IMR-90 (cell line): ENCODE results near the gene WWC2. TPM values are rescaled to one million over a fixed set of nuclear protein-coding genes. Genes with fewer than 3 reads are reported as not detected.

Source experiments
- ATAC-seq: fragments of 200-7000 bp; cut with Tn5 transposase; 2 replicates; pipeline ENCODE4 v1.9.1; 2020; ENCODE audit warnings: low read depth, mild to moderate bottlenecking, moderate library complexity
- BruUV-seq: library from RNA; stranded (reverse); fragments of 400-500 nt; replicated peaks from 2 replicates; lab custom pipeline; 2021; lab: Mats Ljungman, UMichigan
- CTCF ChIA-PET: fragments of 300-600 bp; formaldehyde crosslinking; extraction: SDS; loops from one replicate; lab custom pipeline; 2021; ENCODE audit warnings: antibody characterized with exemption; lab: Yijun Ruan, JAX
- POLR2A ChIA-PET: fragments of 300-600 bp; sonication (Branson Sonifier 250); formaldehyde crosslinking; loops from one replicate; lab custom pipeline; 2022; ENCODE audit warnings: antibody characterized with exemption; ENCODE audit not compliant: unreplicated experiment; lab: Charles Lee
- DNase-seq: peaks from one replicate; pipeline ENCODE4 v3.0.0; 2013
- H2AFZ ChIP-seq: replicated peaks from 2 replicates; pipeline ENCODE3; 2013; ENCODE audit warnings: low read length, mild to moderate bottlenecking; ENCODE audit not compliant: poor library complexity
- H2AK5ac ChIP-seq: 2 replicates; pipeline ENCODE4 v1.6.1; 2013; ENCODE audit warnings: low read depth, low read length, inconsistent platforms
- H2AK9ac ChIP-seq: replicated peaks from 2 replicates; pipeline ENCODE3; 2013; ENCODE audit warnings: mild to moderate bottlenecking, low read depth, low read length, moderate library complexity; ENCODE audit not compliant: poor library complexity
- H2BK120ac ChIP-seq: 2 replicates; pipeline ENCODE4 v1.6.1; 2013; ENCODE audit warnings: low read depth, low read length, inconsistent platforms
- H2BK15ac ChIP-seq: 3 replicates; pipeline ENCODE4 v1.6.1; 2013; ENCODE audit warnings: low read depth, low read length, inconsistent platforms
- H2BK20ac ChIP-seq: 2 replicates; pipeline ENCODE4 v1.6.1; 2013; ENCODE audit warnings: low read depth, mild to moderate bottlenecking, inconsistent platforms, low read length, moderate library complexity
- H2BK5ac ChIP-seq: 2 replicates; pipeline ENCODE4 v1.6.1; 2013; ENCODE audit warnings: mild to moderate bottlenecking, low read depth, low read length, inconsistent platforms; ENCODE audit not compliant: poor library complexity, severe bottlenecking
- H3K14ac ChIP-seq: replicated peaks from 2 replicates; pipeline ENCODE4 v1.6.1; 2013; ENCODE audit warnings: low read depth, low read length, inconsistent platforms
- H3K18ac ChIP-seq: 2 replicates; pipeline ENCODE4 v1.6.1; 2013; ENCODE audit warnings: low read depth, low read length, control low read depth
- H3K23ac ChIP-seq: 2 replicates; pipeline ENCODE4 v1.6.1; 2013; ENCODE audit warnings: low read depth, low read length, inconsistent platforms
- H3K27ac ChIP-seq: 2 replicates; pipeline ENCODE4 v1.5.1; 2013; ENCODE audit warnings: mild to moderate bottlenecking, control low read depth, low read length; ENCODE audit not compliant: insufficient read depth
- H3K27me3 ChIP-seq: 2 replicates; pipeline ENCODE4 v1.6.1; 2013; ENCODE audit warnings: low read length; ENCODE audit not compliant: control insufficient read depth, insufficient read depth
- H3K36me3 ChIP-seq: 2 replicates; pipeline ENCODE4 v1.6.1; 2013; ENCODE audit warnings: low read length, mixed read lengths; ENCODE audit not compliant: control insufficient read depth, insufficient read depth
- H3K4ac ChIP-seq: 2 replicates; pipeline ENCODE4 v1.6.1; 2013; ENCODE audit warnings: low read depth, low read length, inconsistent platforms
- H3K4me1 ChIP-seq: 2 replicates; pipeline ENCODE4 v1.6.1; 2013; ENCODE audit warnings: low read length, mixed read lengths; ENCODE audit not compliant: control insufficient read depth, insufficient read depth
- H3K4me2 ChIP-seq: 2 replicates; pipeline ENCODE4 v1.6.1; 2013; ENCODE audit warnings: low read depth, mild to moderate bottlenecking, control low read depth, low read length, moderate library complexity
- H3K4me3 ChIP-seq: 2 replicates; pipeline ENCODE4 v1.5.1; 2013; ENCODE audit warnings: low read depth, mild to moderate bottlenecking, control low read depth, low read length, moderate library complexity; ENCODE audit not compliant: insufficient read depth
- H3K56ac ChIP-seq: 2 replicates; pipeline ENCODE4 v1.6.1; 2013; ENCODE audit warnings: low read length, inconsistent platforms; ENCODE audit not compliant: insufficient read depth; ENCODE audit errors: extremely low read depth
- H3K79me1 ChIP-seq, 2 experiments: 2 replicates each; pipeline ENCODE4 v1.6.1; 2013; ENCODE audit warnings: low read length in 2 of 2, inconsistent platforms in 1 of 2, low read depth in 1 of 2
- H3K9ac ChIP-seq: 2 replicates; pipeline ENCODE4 v1.6.1; 2013; ENCODE audit warnings: low read depth, low read length, control low read depth
- H3K9me1 ChIP-seq: 2 replicates; pipeline ENCODE4 v1.6.1; 2013; ENCODE audit warnings: low read length, inconsistent platforms; ENCODE audit not compliant: insufficient read depth
- H3K9me3 ChIP-seq: 2 replicates; pipeline ENCODE4 v1.6.1; 2013; ENCODE audit warnings: low read length; ENCODE audit not compliant: control insufficient read depth, insufficient read depth
- H4K20me1 ChIP-seq: 2 replicates; pipeline ENCODE4 v1.6.1; 2013; ENCODE audit warnings: low read length, inconsistent platforms; ENCODE audit not compliant: insufficient read depth
- H4K5ac ChIP-seq: 2 replicates; pipeline ENCODE4 v1.6.1; 2013; ENCODE audit warnings: mild to moderate bottlenecking, low read depth, low read length, control low read depth
- H4K8ac ChIP-seq, 2 experiments: 2 replicates each; pipeline ENCODE4 v1.6.1; 2013; ENCODE audit warnings: low read depth in 2 of 2, low read length in 2 of 2, control low read depth in 1 of 2, inconsistent platforms in 1 of 2
- H4K91ac ChIP-seq: 2 replicates; pipeline ENCODE4 v1.6.1; 2013; ENCODE audit warnings: low read depth, low read length, inconsistent platforms; ENCODE audit not compliant: insufficient read depth
- BHLHE40 ChIP-seq: fragments of 150-350 bp; IDR thresholded peaks from 2 replicates; pipeline ENCODE4 v1.6.1; 2016; ENCODE audit warnings: mild to moderate bottlenecking, low read depth, low read length
- ELK1 ChIP-seq: fragments of 150-350 bp; IDR thresholded peaks from 2 replicates; pipeline ENCODE4 v1.6.1; 2016; ENCODE audit warnings: low read depth, mild to moderate bottlenecking, low read length, moderate library complexity, borderline replicate concordance
- FOS ChIP-seq: fragments of 150-350 bp; IDR thresholded peaks from 2 replicates; pipeline ENCODE4 v1.6.1; 2016; ENCODE audit warnings: low read depth, low read length
- MAFK ChIP-seq: IDR thresholded peaks from 2 replicates; pipeline ENCODE4 v1.6.1; 2012; ENCODE audit warnings: low read depth, low read length, improper control_type of control experiment
- MXI1 ChIP-seq: IDR thresholded peaks from 2 replicates; pipeline ENCODE4 v1.6.1; 2012; ENCODE audit warnings: low read depth, mild to moderate bottlenecking, low read length, moderate library complexity, borderline replicate concordance
- NFE2L2 ChIP-seq: fragments of 150-350 bp; IDR thresholded peaks from 2 replicates; pipeline ENCODE4 v1.6.1; 2016; ENCODE audit warnings: low read depth, mild to moderate bottlenecking, low read length
- RAD21 ChIP-seq: IDR thresholded peaks from 2 replicates; pipeline ENCODE4 v1.6.1; 2012; ENCODE audit warnings: low read length, improper control_type of control experiment
- RCOR1 ChIP-seq: IDR thresholded peaks from 2 replicates; pipeline ENCODE4 v1.6.1; 2012; ENCODE audit warnings: mild to moderate bottlenecking, low read length, improper control_type of control experiment; ENCODE audit not compliant: insufficient replicate concordance
- RFX5 ChIP-seq: IDR thresholded peaks from 2 replicates; pipeline ENCODE4 v1.8.0; 2012; ENCODE audit warnings: low read depth, mild to moderate bottlenecking, low read length, moderate library complexity
- SMC3 ChIP-seq: fragments of 150-350 bp; IDR thresholded peaks from 2 replicates; pipeline ENCODE4 v1.6.1; 2016; ENCODE audit warnings: low read depth, mild to moderate bottlenecking, antibody characterized with exemption, low read length, moderate library complexity
- WGBS, 2 experiments: methylation state at CpG; one replicate each; pipeline versions ENCODE4 v1.1.5 to v1.1.7; 2013; ENCODE audit warnings: missing lambda C conversion rate in 2 of 2; ENCODE audit not compliant: insufficient read length in 1 of 2; ENCODE audit errors: extremely low coverage in 2 of 2; 5-methylcytosine and 5-hydroxymethylcytosine counted together
- dilution Hi-C: fragments of 300-500 bp; cut with HindIII; formaldehyde crosslinking; loops from one replicate; pipeline ENCODE4 v1.14.3; 2018; ENCODE audit warnings: low sequenced_read_pairs; ENCODE audit not compliant: unreplicated experiment
- in situ Hi-C: fragments of 300-500 bp; cut with MboI; formaldehyde crosslinking; loops from 3 replicates; pipeline ENCODE4 v1.14.3; 2019; ENCODE audit warnings: low sequenced_read_pairs, inconsistent platforms, mixed read lengths
- intact Hi-C: fragments of 100-400 bp; cut with micrococcal nuclease; formaldehyde crosslinking; loops from 2 replicates; pipeline ENCODE4 v1.10.0; 2022
- polyA plus RNA-seq, 3 experiments: library from polyadenylated mRNA; depleted of rRNA; stranded (reverse); fragments of >200 nt; gene quantifications; 2 replicates each; pipeline ENCODE4 v1.2.3, GENCODE V29; 2012; ENCODE audit warnings: low replicate concordance in 1 of 3
- total RNA-seq: library from RNA; depleted of rRNA; stranded (reverse); fragments of >200 nt; gene quantifications from 2 replicates; pipeline ENCODE4 v1.2.3, GENCODE V29; 2012
- TF ChIP-seq, protein P1 (sequence below): conservative IDR thresholded peaks from 2 replicates; pipeline ENCODE4 v1.5.1; 2012; ENCODE audit warnings: mild to moderate bottlenecking, low read depth, low read length, improper control_type of control experiment

WWC2 gene
- total and polyA plus RNA-seq, 2 of the 4 experiments (the other 2 are of a cell fraction) = 26.6 to 27.4 TPM

- TF ChIP-seq RCOR1 (no peak), MXI1 (no peak), MAFK (no peak), RFX5 (no peak), BHLHE40 (no peak), RAD21 (no peak)
Observed at GRCh38 chr4:183343730-183344129, 244.7 kb downstream of the WWC2 start (continued).

DNA sequence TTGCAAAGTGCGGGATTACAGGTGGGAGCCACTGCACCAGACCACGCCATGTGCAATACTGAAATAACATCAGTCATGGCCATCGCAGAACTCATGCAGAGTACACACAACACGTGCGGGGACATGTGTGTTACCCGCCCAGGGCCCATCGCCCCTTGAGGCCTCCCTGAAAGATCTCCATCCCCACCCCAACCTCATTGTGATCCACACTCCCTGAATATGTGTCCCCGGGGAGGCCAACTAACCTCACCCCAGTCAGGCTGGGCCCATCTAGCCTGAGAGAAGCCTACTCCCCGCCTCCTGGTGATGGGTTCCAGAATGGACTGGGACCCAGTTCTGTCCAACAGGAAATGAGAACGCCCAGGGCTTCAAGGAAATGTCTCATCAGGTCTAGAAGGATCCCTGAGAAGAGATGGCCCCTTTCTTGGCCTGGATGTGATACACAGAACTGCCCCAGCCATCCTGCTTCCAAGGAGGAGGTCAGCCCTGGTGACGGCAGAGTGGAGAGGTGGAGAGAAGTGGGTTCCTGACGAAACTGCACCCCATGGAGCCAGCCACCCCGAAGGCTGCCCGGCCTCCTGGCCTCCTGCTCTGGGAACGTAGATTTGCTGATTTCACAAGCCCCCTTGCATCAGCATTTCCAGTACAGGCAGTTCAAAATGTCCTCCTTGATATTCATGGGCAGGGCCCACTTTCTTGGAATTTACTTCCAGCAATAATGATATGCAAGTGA lies 245.6 kb downstream of the WWC2 start:
- CTCF ChIA-PET = no interaction called here
- ATAC-seq = no peak
- H3K9me3 ChIP-seq = no peaks in the 10 kb centered on the region

More for the DNA sequence above, 245.6 kb downstream of the WWC2 start:
- Histone ChIP-seq H3K4ac (no peak overlapping the region; the same call in 1 of the 2 replicates), H3K4me1 (peaks cover 10% of the 10 kb centered on the region; the same call in 1 of the 2 replicates), H4K8ac (no peak overlapping the region), H2AK9ac (no peak overlapping the region), H3K56ac (no peak overlapping the region), H2BK15ac (no peak overlapping the region), H3K4me2 (no peak overlapping the region), H4K5ac (no peak overlapping the region), H3K23ac (no peak overlapping the region), H3K9me1 (0 out of 2 replicates have a peak, but pooled peaks cover 5% of the 10 kb centered on the region), H2AK5ac (no peak overlapping the region), H3K27ac (no peak overlapping the region), H3K4me3 (no peak overlapping the region), H3K79me1 (no peaks in the 10 kb centered on the region), H3K9ac (no peak overlapping the region), H3K27me3 (no peaks in the 10 kb centered on the region), H2BK20ac (no peak overlapping the region), H2AFZ (peak overlapping the region; percentile 72), H3K14ac (no peak overlapping the region), H2BK120ac (no peak overlapping the region), H3K18ac (no peak overlapping the region), H4K20me1 (no peaks in the 10 kb centered on the region), H4K91ac (no peak overlapping the region), H3K36me3 (no peaks in the 10 kb centered on the region), H2BK5ac (no peak overlapping the region)
- TF ChIP-seq FOS (no peak), MAFK (no peak), ELK1 (no peak), RAD21 (no peak), NFE2L2 (no peak), SMC3 (no peak), MXI1 (no peak)
- TF ChIP-seq, protein P1, sequence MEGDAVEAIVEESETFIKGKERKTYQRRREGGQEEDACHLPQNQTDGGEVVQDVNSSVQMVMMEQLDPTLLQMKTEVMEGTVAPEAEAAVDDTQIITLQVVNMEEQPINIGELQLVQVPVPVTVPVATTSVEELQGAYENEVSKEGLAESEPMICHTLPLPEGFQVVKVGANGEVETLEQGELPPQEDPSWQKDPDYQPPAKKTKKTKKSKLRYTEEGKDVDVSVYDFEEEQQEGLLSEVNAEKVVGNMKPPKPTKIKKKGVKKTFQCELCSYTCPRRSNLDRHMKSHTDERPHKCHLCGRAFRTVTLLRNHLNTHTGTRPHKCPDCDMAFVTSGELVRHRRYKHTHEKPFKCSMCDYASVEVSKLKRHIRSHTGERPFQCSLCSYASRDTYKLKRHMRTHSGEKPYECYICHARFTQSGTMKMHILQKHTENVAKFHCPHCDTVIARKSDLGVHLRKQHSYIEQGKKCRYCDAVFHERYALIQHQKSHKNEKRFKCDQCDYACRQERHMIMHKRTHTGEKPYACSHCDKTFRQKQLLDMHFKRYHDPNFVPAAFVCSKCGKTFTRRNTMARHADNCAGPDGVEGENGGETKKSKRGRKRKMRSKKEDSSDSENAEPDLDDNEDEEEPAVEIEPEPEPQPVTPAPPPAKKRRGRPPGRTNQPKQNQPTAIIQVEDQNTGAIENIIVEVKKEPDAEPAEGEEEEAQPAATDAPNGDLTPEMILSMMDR = no peak
- no peak for DNase-seq
- dilution Hi-C loops = no loop called here
- WGBS, 2 experiments = 100% methylated on average over 2 of the region's 15 CpGs; no CpG with 5 or more reads in 1 of the 2 experiments
- POLR2A ChIA-PET = no interaction called here
- intact Hi-C loops = no loop called here
- no TSS peak for BruUV-seq
- in situ Hi-C loops = no loop called here
